Breast epithelium (tissue), 3 donors: ENCODE data around the gene HEATR1.

Source experiments
- POLR2A ChIP-seq: fragments of 450-650 bp; IDR thresholded peaks from one replicate; pipeline ENCODE4 v1.6.1; 2016; ENCODE audit warnings: antibody characterized with exemption, mild to moderate bottlenecking, moderate library complexity
- POLR2AphosphoS5 ChIP-seq, 3 donors: sonication (generic); formaldehyde crosslinking; IDR thresholded peaks; one replicate each; pipeline ENCODE4 v1.6.1; 2017; ENCODE audit warnings: antibody characterized with exemption in 3 of 3
- TF ChIP-seq, protein P1 (sequence below), 3 donors: fragments of 450-650 bp; IDR thresholded peaks; one replicate each; pipeline ENCODE4 v1.5.1; 2016 to 2017; ENCODE audit warnings: antibody characterized with exemption in 3 of 3, mild to moderate bottlenecking in 3 of 3, moderate library complexity in 3 of 3

DNA sequence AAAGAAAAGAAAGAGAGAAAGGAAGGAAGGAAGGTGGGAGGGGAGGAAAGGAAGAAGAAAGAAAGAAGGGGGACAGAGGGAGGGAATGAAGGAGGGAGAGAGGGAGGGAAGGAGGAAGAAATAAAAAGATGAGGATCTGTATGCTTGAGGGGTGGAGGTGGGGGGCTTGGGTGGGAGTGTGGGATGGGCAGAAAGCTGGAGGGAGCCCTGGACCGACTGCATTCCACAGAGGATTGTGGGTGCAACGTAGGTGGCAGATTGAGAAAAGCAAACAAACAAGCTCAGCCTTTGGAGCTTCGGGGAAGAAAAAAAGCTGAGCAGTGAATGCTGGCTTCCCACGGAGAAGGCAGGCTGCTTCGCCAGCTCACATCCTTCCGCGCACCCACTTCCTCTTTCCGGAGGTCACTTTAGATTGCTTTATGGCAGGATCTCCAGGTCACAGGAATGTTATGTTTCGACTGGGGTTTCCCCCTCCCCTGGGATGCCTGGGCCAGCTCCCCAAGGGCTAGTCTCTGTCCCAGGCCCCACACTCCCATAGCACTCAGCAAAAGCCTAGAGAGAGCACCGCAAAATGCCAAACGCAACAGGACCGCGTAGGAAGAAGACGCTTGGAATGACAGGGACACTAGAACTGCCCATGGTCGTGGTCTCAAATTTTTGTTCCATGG is 101.2 kb downstream of the HEATR1 start:
- TF ChIP-seq, protein P1, sequence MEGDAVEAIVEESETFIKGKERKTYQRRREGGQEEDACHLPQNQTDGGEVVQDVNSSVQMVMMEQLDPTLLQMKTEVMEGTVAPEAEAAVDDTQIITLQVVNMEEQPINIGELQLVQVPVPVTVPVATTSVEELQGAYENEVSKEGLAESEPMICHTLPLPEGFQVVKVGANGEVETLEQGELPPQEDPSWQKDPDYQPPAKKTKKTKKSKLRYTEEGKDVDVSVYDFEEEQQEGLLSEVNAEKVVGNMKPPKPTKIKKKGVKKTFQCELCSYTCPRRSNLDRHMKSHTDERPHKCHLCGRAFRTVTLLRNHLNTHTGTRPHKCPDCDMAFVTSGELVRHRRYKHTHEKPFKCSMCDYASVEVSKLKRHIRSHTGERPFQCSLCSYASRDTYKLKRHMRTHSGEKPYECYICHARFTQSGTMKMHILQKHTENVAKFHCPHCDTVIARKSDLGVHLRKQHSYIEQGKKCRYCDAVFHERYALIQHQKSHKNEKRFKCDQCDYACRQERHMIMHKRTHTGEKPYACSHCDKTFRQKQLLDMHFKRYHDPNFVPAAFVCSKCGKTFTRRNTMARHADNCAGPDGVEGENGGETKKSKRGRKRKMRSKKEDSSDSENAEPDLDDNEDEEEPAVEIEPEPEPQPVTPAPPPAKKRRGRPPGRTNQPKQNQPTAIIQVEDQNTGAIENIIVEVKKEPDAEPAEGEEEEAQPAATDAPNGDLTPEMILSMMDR (IDR thresholded peaks at IDR 0.05): no peak
- no peak for TF ChIP-seq POLR2A
- peak in 1 of 3 donors; percentile 20 for TF ChIP-seq POLR2AphosphoS5 (IDR thresholded peaks at IDR 0.05)
